Dendritic cell treated with granulocyte-macrophage colony-stimulating factor and Interleukin-4, amounts not matched to agents 40 ng/mL and 50 ng/mL, for 4 days (primary cell): ENCODE data around the gene NREP.

ENCODE experiments used
- H3K27ac Mint-ChIP-seq: one replicate; pipeline ENCODE4 v1.8.0; 2022; ENCODE audit warnings: mild to moderate bottlenecking, mixed read lengths
- H3K27me3 Mint-ChIP-seq: one replicate; pipeline ENCODE4 v1.8.0; 2022; ENCODE audit warnings: mild to moderate bottlenecking, mixed read lengths
- H3K36me3 Mint-ChIP-seq: one replicate; pipeline ENCODE4 v1.8.0; 2022; ENCODE audit warnings: low read depth, mixed read lengths
- H3K4me1 Mint-ChIP-seq: one replicate; pipeline ENCODE4 v1.8.0; 2022; ENCODE audit warnings: low read depth, mixed read lengths
- H3K4me3 Mint-ChIP-seq: one replicate; pipeline ENCODE4 v1.8.0; 2022; ENCODE audit warnings: mild to moderate bottlenecking, moderate library complexity, mixed read lengths
- H3K9me3 Mint-ChIP-seq: one replicate; pipeline ENCODE4 v1.8.0; 2022; ENCODE audit warnings: mixed read lengths
- intact Hi-C: fragments of 100-400 bp; cut with micrococcal nuclease; formaldehyde crosslinking; loops from one replicate; pipeline ENCODE4 v1.15.0; 2022

Gene NREP, protein sequence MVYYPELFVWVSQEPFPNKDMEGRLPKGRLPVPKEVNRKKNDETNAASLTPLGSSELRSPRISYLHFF

GRCh38 chr5:111756581-111757354, at the start of gene NREP:
TSS of gene NREP (minus strand) at chr5:111757194. CDS start at chr5:111755772, 1,422 bp downstream.
- peak within 1 kb of the TSS; percentile 84 for H3K27ac Mint-ChIP-seq
- intact Hi-C loops: loop anchor here (5.0 kb wide), 2 partner anchors 204 to 391 kb away; no protein-coding TSS in a partner anchor
- peaks cover 39% of the 10 kb centered on the region for H3K4me1 Mint-ChIP-seq
- peak within 1 kb of the TSS; percentile 84 for H3K4me3 Mint-ChIP-seq
- peaks cover 15% of the 10 kb centered on the region for H3K27me3 Mint-ChIP-seq
- no peaks in the 10 kb centered on the region for H3K9me3 Mint-ChIP-seq
- H3K36me3 Mint-ChIP-seq: no peaks in the 10 kb centered on the region

DNA sequence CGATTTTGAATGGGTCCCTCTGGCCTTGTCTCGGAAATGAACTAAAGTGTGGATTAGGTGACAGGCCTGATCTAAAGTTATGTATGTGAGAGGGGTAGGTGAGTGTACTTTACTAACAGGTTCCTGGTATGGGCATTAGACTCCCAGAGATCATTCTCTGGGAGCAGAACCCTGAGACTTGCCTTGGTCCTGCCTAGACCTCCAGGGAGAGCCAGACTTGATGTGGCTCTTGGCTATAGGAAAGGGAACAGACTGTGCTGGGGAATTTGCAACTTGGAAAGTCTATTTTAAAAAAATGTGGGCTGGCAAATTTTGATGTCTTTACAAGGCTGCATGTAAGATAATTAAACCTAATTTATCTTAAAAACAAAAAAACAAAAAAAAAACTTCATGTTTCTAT, 49.8 kb upstream of the NREP start:
- intact Hi-C loops: no loop called here
- Mint-ChIP-seq H3K27ac (no peak overlapping the region), H3K4me3 (no peak overlapping the region), H3K9me3 (no peaks in the 10 kb centered on the region), H3K4me1 (no peaks in the 10 kb centered on the region), H3K36me3 (no peaks in the 10 kb centered on the region), H3K27me3 (no peaks in the 10 kb centered on the region)

GRCh38 chr5:111806156-111806555, 49.2 kb upstream of the NREP start:
- H3K4me1 Mint-ChIP-seq: no peaks in the 10 kb centered on the region
- H3K4me3 Mint-ChIP-seq: no peak overlapping the region
- H3K27ac Mint-ChIP-seq: no peak overlapping the region
- H3K9me3 Mint-ChIP-seq: no peaks in the 10 kb centered on the region
- H3K27me3 Mint-ChIP-seq: no peaks in the 10 kb centered on the region
- no peaks in the 10 kb centered on the region for H3K36me3 Mint-ChIP-seq
- intact Hi-C loops: no loop called here

DNA sequence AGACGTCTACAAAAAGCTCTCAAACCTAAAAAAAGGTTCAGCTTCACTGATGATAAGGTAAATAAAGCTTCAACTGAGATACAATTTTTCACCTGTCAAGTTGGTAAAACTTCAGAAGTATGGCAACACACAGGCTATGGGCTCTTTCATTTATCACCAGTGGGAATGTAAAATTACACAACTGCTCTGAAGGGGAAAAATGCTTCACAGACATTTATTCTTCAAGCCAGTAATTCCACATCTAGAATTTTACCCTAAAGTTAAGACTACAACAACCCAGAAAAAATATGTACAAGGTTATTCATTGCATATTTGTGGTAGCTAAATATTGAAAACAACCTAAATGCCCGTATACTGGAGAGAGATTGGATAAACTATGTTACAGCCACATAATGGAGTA, 48.1 kb upstream of the NREP start:
- intact Hi-C loops: no loop called here
- Mint-ChIP-seq H3K27me3 (no peaks in the 10 kb centered on the region), H3K9me3 (no peaks in the 10 kb centered on the region), H3K4me3 (no peak overlapping the region), H3K4me1 (no peaks in the 10 kb centered on the region), H3K27ac (no peak overlapping the region), H3K36me3 (no peaks in the 10 kb centered on the region)

- Mint-ChIP-seq H3K9me3 (no peaks in the 10 kb centered on the region), H3K4me1 (no peaks in the 10 kb centered on the region), H3K27me3 (peaks cover 2% of the 10 kb centered on the region), H3K36me3 (no peaks in the 10 kb centered on the region), H3K27ac (no peak overlapping the region), H3K4me3 (no peak overlapping the region)
- intact Hi-C loops: no loop called here
Observed at GRCh38 chr5:111800351-111800750, 43.4 kb upstream of the NREP start.

- H3K4me3 Mint-ChIP-seq: no peak overlapping the region
- H3K9me3 Mint-ChIP-seq: no peaks in the 10 kb centered on the region
- no peaks in the 10 kb centered on the region for H3K4me1 Mint-ChIP-seq
- no peaks in the 10 kb centered on the region for H3K36me3 Mint-ChIP-seq
- intact Hi-C loops: no loop called here
- no peak overlapping the region for H3K27ac Mint-ChIP-seq
- peaks cover 2% of the 10 kb centered on the region for H3K27me3 Mint-ChIP-seq
Observed at GRCh38 chr5:111795142-111795541, 38.1 kb upstream of the NREP start.

DNA sequence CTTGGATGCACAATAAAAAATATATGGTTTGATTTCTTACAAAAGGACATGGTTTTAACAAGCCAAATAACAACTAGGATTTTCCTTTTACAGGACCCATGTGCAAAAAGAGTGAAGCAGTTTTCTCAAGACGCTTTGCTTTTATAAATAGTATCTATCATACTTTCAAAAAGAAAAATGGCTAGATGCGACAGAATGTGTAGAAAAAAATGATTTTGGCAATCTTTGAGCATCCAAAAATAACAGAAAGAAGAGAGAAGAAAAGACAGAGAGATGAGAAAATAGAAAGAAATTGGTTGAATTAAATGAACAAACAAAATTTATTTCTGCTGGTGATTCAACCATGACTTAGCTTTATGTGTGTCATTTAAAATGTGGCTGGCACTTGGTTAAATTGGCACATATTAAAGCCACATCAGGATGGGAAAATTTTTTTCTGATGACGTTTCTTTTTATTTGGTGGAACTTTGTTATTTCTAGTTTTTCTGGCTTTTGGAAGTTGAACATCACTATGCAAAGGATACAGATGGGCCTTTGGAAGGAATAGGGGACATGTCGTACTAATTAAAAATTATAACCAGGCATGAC, 35.6 kb upstream of the NREP start:
- intact Hi-C loops: no loop called here
- Mint-ChIP-seq H3K27ac (no peak overlapping the region), H3K27me3 (peaks cover 2% of the 10 kb centered on the region), H3K4me3 (no peak overlapping the region), H3K4me1 (no peaks in the 10 kb centered on the region), H3K9me3 (no peaks in the 10 kb centered on the region), H3K36me3 (no peaks in the 10 kb centered on the region)

DNA sequence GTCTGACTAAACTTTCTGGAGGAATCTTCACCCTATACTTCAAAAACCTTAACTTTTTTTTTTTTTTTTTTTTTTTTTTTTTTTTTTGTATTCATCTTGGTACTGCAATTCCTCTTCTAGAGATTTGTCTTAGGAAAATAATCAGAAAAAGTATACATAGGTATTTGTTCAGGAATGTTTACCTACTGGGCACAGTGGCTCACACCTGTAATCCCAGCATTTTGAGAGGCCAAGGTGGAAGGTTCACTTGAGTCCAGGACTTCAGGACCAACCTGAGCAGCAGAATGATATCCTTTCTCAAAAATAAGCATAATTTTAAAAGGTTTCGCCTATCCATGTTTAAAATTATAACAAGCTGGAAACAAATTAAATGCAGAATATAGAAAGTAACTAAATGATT, 33.3 kb upstream of the NREP start:
- intact Hi-C loops: no loop called here
- no peak overlapping the region for H3K4me3 Mint-ChIP-seq
- H3K4me1 Mint-ChIP-seq: no peaks in the 10 kb centered on the region

GRCh38 chr5:111787006-111787405, 30.0 kb upstream of the NREP start:
- H3K36me3 Mint-ChIP-seq: no peaks in the 10 kb centered on the region
- no peaks in the 10 kb centered on the region for H3K4me1 Mint-ChIP-seq
- no peak overlapping the region for H3K4me3 Mint-ChIP-seq
- intact Hi-C loops: no loop called here
- H3K9me3 Mint-ChIP-seq: no peaks in the 10 kb centered on the region
- no peak overlapping the region for H3K27ac Mint-ChIP-seq
- peaks cover 11% of the 10 kb centered on the region for H3K27me3 Mint-ChIP-seq

More for the DNA sequence above, 33.3 kb upstream of the NREP start:
- no peaks in the 10 kb centered on the region for H3K9me3 Mint-ChIP-seq
- H3K27ac Mint-ChIP-seq: no peak overlapping the region
- peaks cover 3% of the 10 kb centered on the region for H3K27me3 Mint-ChIP-seq
- no peaks in the 10 kb centered on the region for H3K36me3 Mint-ChIP-seq

- H3K4me3 Mint-ChIP-seq: no peak overlapping the region
- peaks cover 10% of the 10 kb centered on the region for H3K4me1 Mint-ChIP-seq
- no peak overlapping the region for H3K27ac Mint-ChIP-seq
- H3K27me3 Mint-ChIP-seq: peaks cover 19% of the 10 kb centered on the region
- no peaks in the 10 kb centered on the region for H3K9me3 Mint-ChIP-seq
- intact Hi-C loops: no loop called here
- H3K36me3 Mint-ChIP-seq: no peaks in the 10 kb centered on the region
Observed at GRCh38 chr5:111784491-111785181, 27.6 kb upstream of the NREP start.

DNA sequence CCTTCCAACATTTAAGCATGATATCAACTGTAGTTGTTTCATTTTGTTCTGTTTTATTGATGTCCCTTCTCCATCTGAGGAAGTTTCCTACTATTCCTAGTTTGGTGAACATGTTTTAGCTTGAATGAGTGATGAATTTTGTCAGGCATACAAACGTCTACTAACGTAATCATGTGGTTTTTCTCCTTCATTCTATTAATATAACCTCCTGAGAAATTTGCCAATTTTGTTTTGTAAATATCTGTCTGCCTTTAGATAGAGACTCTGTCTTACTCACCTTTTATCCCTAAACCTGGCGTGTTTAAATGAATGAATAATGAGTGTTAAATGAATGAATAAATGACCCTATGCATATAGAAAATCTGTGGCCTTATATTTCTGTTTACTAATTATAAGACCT, 26.5 kb upstream of the NREP start:
- Mint-ChIP-seq H3K4me3 (no peak overlapping the region), H3K36me3 (no peaks in the 10 kb centered on the region), H3K9me3 (no peaks in the 10 kb centered on the region), H3K4me1 (peaks cover 15% of the 10 kb centered on the region), H3K27me3 (peaks cover 26% of the 10 kb centered on the region), H3K27ac (no peak overlapping the region)
- intact Hi-C loops: no loop called here

DNA sequence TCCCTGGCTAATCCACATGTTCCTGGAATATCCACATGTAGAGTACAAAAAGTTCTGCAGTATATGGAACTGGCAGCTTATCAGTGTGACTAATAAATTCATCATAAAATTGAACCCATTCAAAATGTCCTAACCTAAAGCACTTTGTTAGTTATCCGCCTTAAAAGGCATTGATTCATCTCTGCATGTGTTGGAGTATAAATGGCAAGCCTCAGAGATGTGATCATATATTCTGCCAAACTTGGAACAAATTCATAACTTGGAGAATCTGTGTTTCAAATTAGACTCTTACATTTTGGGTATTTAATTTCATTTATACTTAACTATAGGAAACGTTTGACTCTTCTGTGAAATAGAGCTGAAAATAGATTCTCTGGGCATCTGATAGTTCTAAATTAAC, 25.2 kb upstream of the NREP start:
- intact Hi-C loops: no loop called here
- H3K27me3 Mint-ChIP-seq: peaks cover 30% of the 10 kb centered on the region
- H3K9me3 Mint-ChIP-seq: no peaks in the 10 kb centered on the region
- no peak overlapping the region for H3K4me3 Mint-ChIP-seq
- peaks cover 19% of the 10 kb centered on the region for H3K4me1 Mint-ChIP-seq
- H3K36me3 Mint-ChIP-seq: no peaks in the 10 kb centered on the region
- no peak overlapping the region for H3K27ac Mint-ChIP-seq

GRCh38 chr5:111781200-111781599, 24.2 kb upstream of the NREP start:
- Mint-ChIP-seq H3K36me3 (no peaks in the 10 kb centered on the region), H3K27me3 (peaks cover 33% of the 10 kb centered on the region), H3K27ac (no peak overlapping the region), H3K4me3 (no peak overlapping the region), H3K9me3 (no peaks in the 10 kb centered on the region), H3K4me1 (peaks cover 29% of the 10 kb centered on the region)
- intact Hi-C loops: no loop called here

GRCh38 chr5:111779922-111780292, 22.9 kb upstream of the NREP start:
- no peak overlapping the region for H3K4me3 Mint-ChIP-seq
- no peaks in the 10 kb centered on the region for H3K9me3 Mint-ChIP-seq
- H3K4me1 Mint-ChIP-seq: peaks cover 35% of the 10 kb centered on the region
- peaks cover 38% of the 10 kb centered on the region for H3K27me3 Mint-ChIP-seq
- no peaks in the 10 kb centered on the region for H3K36me3 Mint-ChIP-seq
- intact Hi-C loops: loop anchor here (5.0 kb wide), 1 partner anchor 327 kb away; no protein-coding TSS in a partner anchor
- no peak overlapping the region for H3K27ac Mint-ChIP-seq
